Chondrocyte (in vitro differentiated cells): ENCODE measurements around the gene FAM89A. TPM values are rescaled to one million over a fixed set of nuclear protein-coding genes. Genes with fewer than 3 reads are reported as not detected.
"Not testable (repeated sequence)": the region's sequence is repeated elsewhere in the genome, so short reads cannot be mapped to it uniquely, and the experiment has no call there.

ENCODE experiments used
- DNase-seq: peaks from one replicate; pipeline ENCODE4 v3.0.0; 2021; ENCODE audit warnings: mixed read lengths, low spot score
- H3K27ac Mint-ChIP-seq: one replicate; pipeline ENCODE4 v1.8.0; 2021; ENCODE audit warnings: mild to moderate bottlenecking, moderate library complexity, mixed read lengths; ENCODE audit not compliant: unreplicated experiment
- H3K27me3 Mint-ChIP-seq: 2 replicates; pipeline ENCODE4 v1.8.0; 2021; ENCODE audit warnings: low read depth, mixed read lengths
- H3K36me3 Mint-ChIP-seq: 2 replicates; pipeline ENCODE4 v1.8.0; 2021; ENCODE audit warnings: low read depth, mixed read lengths
- H3K4me1 Mint-ChIP-seq: 2 replicates; pipeline ENCODE4 v1.8.0; 2021; ENCODE audit warnings: low read depth, mild to moderate bottlenecking, mixed read lengths
- H3K4me3 Mint-ChIP-seq: one replicate; pipeline ENCODE4 v1.8.0; 2021; ENCODE audit warnings: mild to moderate bottlenecking, moderate library complexity, mixed read lengths; ENCODE audit not compliant: unreplicated experiment
- H3K9me3 Mint-ChIP-seq: 2 replicates; pipeline ENCODE4 v1.8.0; 2021; ENCODE audit warnings: low read depth, mixed read lengths
- total RNA-seq: library from RNA; stranded (reverse); gene quantifications from 3 replicates; pipeline ENCODE4 v1.2.1, GENCODE V29; 2021
- TF ChIP-seq, protein P1 (sequence below): fragments of 200-600 bp; sonication (generic); IDR thresholded peaks from 2 replicates; pipeline ENCODE4 v1.5.0; 2021; ENCODE audit warnings: antibody characterized with exemption, mild to moderate bottlenecking, moderate library complexity

FAM89A gene
- total RNA-seq, 1 donor from 2014 or later, result 19.7 TPM

DNA sequence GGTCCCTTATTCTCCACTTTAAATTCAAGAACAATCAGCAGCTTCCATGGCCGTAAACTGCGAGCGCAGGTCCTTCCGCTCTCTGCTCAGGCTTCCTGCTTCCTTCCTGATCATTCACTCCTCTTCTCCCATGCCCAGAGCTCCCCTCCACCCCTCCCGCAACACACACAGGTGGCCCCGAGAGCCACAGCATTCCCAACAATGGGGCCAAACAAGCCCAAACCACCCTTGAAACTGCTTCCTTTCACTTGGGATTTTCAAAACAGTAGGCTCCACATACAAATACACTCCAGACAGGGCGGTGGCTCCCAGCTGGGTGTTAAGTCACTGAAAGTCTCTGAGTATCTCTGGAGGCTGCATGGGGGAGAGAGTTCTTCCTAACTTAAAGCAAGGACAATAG, 11.4 kb downstream of the FAM89A start:
- Mint-ChIP-seq H3K36me3 (peaks cover 6% of the 10 kb centered on the region), H3K4me1 (peaks cover 11% of the 10 kb centered on the region), H3K9me3 (no peaks in the 10 kb centered on the region), H3K27ac (no peak overlapping the region), H3K27me3 (no peaks in the 10 kb centered on the region), H3K4me3 (no peak overlapping the region)
- TF ChIP-seq, protein P1, sequence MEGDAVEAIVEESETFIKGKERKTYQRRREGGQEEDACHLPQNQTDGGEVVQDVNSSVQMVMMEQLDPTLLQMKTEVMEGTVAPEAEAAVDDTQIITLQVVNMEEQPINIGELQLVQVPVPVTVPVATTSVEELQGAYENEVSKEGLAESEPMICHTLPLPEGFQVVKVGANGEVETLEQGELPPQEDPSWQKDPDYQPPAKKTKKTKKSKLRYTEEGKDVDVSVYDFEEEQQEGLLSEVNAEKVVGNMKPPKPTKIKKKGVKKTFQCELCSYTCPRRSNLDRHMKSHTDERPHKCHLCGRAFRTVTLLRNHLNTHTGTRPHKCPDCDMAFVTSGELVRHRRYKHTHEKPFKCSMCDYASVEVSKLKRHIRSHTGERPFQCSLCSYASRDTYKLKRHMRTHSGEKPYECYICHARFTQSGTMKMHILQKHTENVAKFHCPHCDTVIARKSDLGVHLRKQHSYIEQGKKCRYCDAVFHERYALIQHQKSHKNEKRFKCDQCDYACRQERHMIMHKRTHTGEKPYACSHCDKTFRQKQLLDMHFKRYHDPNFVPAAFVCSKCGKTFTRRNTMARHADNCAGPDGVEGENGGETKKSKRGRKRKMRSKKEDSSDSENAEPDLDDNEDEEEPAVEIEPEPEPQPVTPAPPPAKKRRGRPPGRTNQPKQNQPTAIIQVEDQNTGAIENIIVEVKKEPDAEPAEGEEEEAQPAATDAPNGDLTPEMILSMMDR, result no peak
- no peak for DNase-seq

- Mint-ChIP-seq H3K27me3 (no peaks in the 10 kb centered on the region), H3K27ac (no peak overlapping the region), H3K9me3 (no peaks in the 10 kb centered on the region), H3K36me3 (peaks cover 6% of the 10 kb centered on the region), H3K4me3 (no peak overlapping the region), H3K4me1 (peaks cover 9% of the 10 kb centered on the region)
- no peak for DNase-seq
- TF ChIP-seq, protein P1, result no peak
Observed at GRCh38 chr1:231027971-231028370, 12.1 kb downstream of the FAM89A start.

DNA sequence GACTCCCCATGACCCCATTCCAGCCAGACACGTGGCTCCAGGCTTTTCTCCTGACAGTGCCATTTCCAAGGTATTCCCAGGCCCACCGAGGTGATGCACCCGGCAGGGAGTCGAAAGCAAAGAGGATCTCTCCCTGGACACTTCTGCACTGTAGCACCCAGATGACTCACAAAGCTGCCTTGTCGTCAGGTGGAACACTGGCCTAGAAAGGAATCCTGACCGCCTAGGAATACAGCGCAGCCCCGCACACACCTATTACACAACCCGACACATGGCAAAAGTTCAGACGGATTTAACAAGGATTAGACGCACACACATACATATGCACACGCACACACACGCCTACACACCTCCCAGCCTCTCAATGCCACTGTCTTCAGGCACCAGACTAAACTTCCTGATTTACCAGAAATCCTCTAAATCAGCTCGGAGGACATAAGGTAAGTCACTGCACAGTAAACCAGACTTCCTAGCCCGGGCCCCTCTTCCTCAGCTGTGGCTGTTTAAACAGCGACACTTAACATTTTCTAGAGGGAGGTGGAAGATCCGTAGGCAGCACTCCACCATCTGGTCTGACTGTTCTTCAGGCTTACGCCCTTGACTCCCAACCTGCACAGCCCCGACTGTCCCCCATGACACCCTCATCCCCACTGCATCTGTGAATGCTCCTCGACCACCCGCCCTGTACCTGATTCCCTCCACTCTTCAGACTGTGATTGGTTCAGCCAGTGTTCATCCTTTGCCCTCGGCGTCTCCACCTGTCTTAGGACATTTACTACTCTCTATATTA, 12.7 kb downstream of the FAM89A start:
- H3K9me3 Mint-ChIP-seq, result no peaks in the 10 kb centered on the region
- no peak overlapping the region for H3K27ac Mint-ChIP-seq

GRCh38 chr1:231026576-231026975, 13.5 kb downstream of the FAM89A start:
- H3K9me3 Mint-ChIP-seq, result no peaks in the 10 kb centered on the region
- H3K4me1 Mint-ChIP-seq, result peaks cover 5% of the 10 kb centered on the region
- H3K27me3 Mint-ChIP-seq, result no peaks in the 10 kb centered on the region
- no peak overlapping the region for H3K4me3 Mint-ChIP-seq
- TF ChIP-seq, protein P1, result no peak
- peaks cover 4% of the 10 kb centered on the region for H3K36me3 Mint-ChIP-seq
- no peak for DNase-seq
- H3K27ac Mint-ChIP-seq, result no peak overlapping the region

More for the DNA sequence above, 12.7 kb downstream of the FAM89A start:
- no peak overlapping the region for H3K4me3 Mint-ChIP-seq
- no peaks in the 10 kb centered on the region for H3K27me3 Mint-ChIP-seq
- TF ChIP-seq, protein P1, result no peak
- H3K36me3 Mint-ChIP-seq, result peaks cover 4% of the 10 kb centered on the region
- DNase-seq, result no peak
- H3K4me1 Mint-ChIP-seq, result peaks cover 5% of the 10 kb centered on the region

GRCh38 chr1:231023150-231023549, 16.9 kb downstream of the FAM89A start:
- Mint-ChIP-seq H3K4me3 (no peak overlapping the region), H3K27ac (no peak overlapping the region), H3K36me3 (peaks cover 7% of the 10 kb centered on the region), H3K27me3 (no peaks in the 10 kb centered on the region), H3K4me1 (peaks cover 7% of the 10 kb centered on the region), H3K9me3 (no peaks in the 10 kb centered on the region)
- TF ChIP-seq, protein P1, result no peak
- DNase-seq, result no peak

DNA sequence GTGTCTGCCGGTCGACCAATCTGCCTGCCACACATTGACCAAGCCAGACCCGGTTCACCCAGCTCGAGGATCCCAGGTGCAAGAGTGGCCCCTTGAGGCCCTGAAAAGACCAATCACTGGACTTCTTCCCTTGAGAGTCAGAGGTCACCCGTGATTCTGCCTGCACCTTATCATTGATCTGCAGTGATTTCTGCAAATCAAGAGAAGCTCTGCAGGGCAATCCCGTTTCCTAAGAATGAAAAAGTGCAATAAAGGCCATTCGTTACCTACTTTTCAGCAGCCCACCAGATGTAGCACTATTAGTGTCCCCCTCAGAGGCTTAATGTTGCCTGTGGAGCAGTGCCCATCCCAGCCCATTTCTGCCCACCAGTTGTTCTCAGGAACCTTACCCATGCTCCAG, 17.5 kb downstream of the FAM89A start:
- not testable (repeated sequence) for H3K9me3 Mint-ChIP-seq, H3K27me3 Mint-ChIP-seq, DNase-seq, H3K36me3 Mint-ChIP-seq, H3K4me1 Mint-ChIP-seq, H3K27ac Mint-ChIP-seq, H3K4me3 Mint-ChIP-seq
